Upper lobe of left lung (tissue), 6 donors: Measurements from ENCODE around the gene CEP131. TPM values are rescaled to one million over a fixed set of nuclear protein-coding genes. Genes with fewer than 3 reads are reported as not detected.
"Not testable (repeated sequence)": the region's sequence is repeated elsewhere in the genome, so short reads cannot be mapped to it uniquely, and the experiment has no call there.

ENCODE experiments used
- ATAC-seq, 2 donors: fragments of 200-7000 bp; cut with Tn5 transposase; one replicate each; pipeline ENCODE4 v1.9.1; 2022; ENCODE audit warnings: mild to moderate bottlenecking in 2 of 2, moderate library complexity in 2 of 2; ENCODE audit not compliant: low FRiP score in 2 of 2
- DNase-seq, 2 donors: peaks; one replicate each; pipeline ENCODE4 v3.0.0-alpha.2; 2019 to 2020
- H3K27ac ChIP-seq, 4 donors: fragments of 200-600 bp; sonication (generic); one replicate each; pipeline ENCODE4 v1.5.1; 2016 to 2019
- H3K27me3 ChIP-seq, 4 donors: fragments of 200-600 bp; sonication (generic); one replicate each; pipeline ENCODE4 v1.5.1; 2017 to 2019
- H3K36me3 ChIP-seq, 4 donors: fragments of 200-600 bp; sonication (generic); one replicate each; pipeline ENCODE4 v1.5.1; 2016 to 2019
- H3K4me1 ChIP-seq, 4 donors: fragments of 200-600 bp; sonication (generic); one replicate each; pipeline ENCODE4 v1.5.1; 2018 to 2019
- H3K4me3 ChIP-seq, 4 donors: fragments of 200-600 bp; sonication (generic); one replicate each; pipeline ENCODE4 v1.5.1; 2017 to 2019; ENCODE audit warnings: mild to moderate bottlenecking in 2 of 4, moderate library complexity in 1 of 4
- H3K9me3 ChIP-seq, 4 donors: fragments of 200-600 bp; sonication (generic); one replicate each; pipeline ENCODE4 v1.5.1; 2018 to 2019
- EP300 ChIP-seq, 4 donors: sonication (generic); formaldehyde crosslinking; IDR thresholded peaks; one replicate each; pipeline ENCODE4 v1.5.1; 2017; ENCODE audit warnings: antibody characterized with exemption in 4 of 4, control low read depth in 2 of 4
- POLR2A ChIP-seq, 4 donors: fragments of 450-650 bp; IDR thresholded peaks; one replicate each; pipeline ENCODE4 v1.5.1; 2016 to 2017; ENCODE audit warnings: antibody characterized with exemption in 4 of 4, mild to moderate bottlenecking in 2 of 4
- POLR2AphosphoS5 ChIP-seq, 2 donors: sonication (generic); formaldehyde crosslinking; IDR thresholded peaks; one replicate each; pipeline ENCODE4 v1.5.1; 2017; ENCODE audit warnings: antibody characterized with exemption in 2 of 2
- WGBS, 2 donors: methylation state at CpG; one replicate each; pipeline ENCODE4 v1.1.5; 2017 to 2018; 5-methylcytosine and 5-hydroxymethylcytosine counted together
- total RNA-seq, 6 donors: library from RNA; depleted of rRNA in 4 of 6; stranded (reverse); fragments of >200 nt in 4 of 6; gene quantifications; one replicate each; pipeline versions ENCODE4 v1.1.0 to v1.2.1, GENCODE V29; 2016 to 2021
- TF ChIP-seq, protein P1 (sequence below), 6 experiments: fragments of 450-650 bp in 4 of 6; fragments of 200-600 bp in 2 of 6; sonication (generic) in 2 of 6; IDR thresholded peaks; one replicate each; pipeline ENCODE4 v1.5.1; 2016 to 2019; ENCODE audit warnings: antibody characterized with exemption in 6 of 6
- donor health status: DM: no; HTN: no; CAD: no; lungs with moderate emphysema.
- donor health status: DM: no; HTN: yes; CAD: no; lungs with severe emphysema.

CEP131 gene
- total RNA-seq, 6 donors from 2014 or later: 5.3 to 55.5 (median 12.6) TPM

DNA sequence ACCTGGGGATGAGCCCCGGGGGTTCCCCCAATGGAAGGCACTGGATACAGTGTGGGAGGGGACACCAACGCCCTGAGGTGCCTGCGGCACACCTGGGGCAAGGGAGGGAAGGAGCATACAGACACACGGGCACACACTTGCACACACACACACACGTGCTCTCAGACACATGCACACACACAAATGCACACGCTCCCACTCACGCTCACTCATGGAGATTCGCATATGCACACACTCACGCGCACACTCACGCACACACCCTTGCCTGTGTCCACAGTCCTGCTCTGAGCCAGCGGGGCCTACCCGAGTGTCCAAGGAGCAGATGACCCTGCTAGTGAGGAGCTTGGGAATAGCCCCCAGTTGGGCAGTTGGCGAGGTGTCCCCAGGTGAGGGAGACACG is 74.2 kb downstream of the CEP131 start:
- Histone ChIP-seq H3K9me3 (no peaks in the 10 kb centered on the region), H3K36me3 (no peaks in the 10 kb centered on the region), H3K4me1 (peaks cover 9 to 16% (median 15%) of the 10 kb centered on the region in 4 donors), H3K4me3 (no peak overlapping the region), H3K27ac (peak overlapping the region in 2 of 4 donors; percentile 84), H3K27me3 (no peaks in the 10 kb centered on the region)
- TF ChIP-seq POLR2AphosphoS5 (IDR thresholded peaks at IDR 0.05): no peak
- no peak for TF ChIP-seq EP300 (IDR thresholded peaks at IDR 0.05)
- TF ChIP-seq, protein P1, sequence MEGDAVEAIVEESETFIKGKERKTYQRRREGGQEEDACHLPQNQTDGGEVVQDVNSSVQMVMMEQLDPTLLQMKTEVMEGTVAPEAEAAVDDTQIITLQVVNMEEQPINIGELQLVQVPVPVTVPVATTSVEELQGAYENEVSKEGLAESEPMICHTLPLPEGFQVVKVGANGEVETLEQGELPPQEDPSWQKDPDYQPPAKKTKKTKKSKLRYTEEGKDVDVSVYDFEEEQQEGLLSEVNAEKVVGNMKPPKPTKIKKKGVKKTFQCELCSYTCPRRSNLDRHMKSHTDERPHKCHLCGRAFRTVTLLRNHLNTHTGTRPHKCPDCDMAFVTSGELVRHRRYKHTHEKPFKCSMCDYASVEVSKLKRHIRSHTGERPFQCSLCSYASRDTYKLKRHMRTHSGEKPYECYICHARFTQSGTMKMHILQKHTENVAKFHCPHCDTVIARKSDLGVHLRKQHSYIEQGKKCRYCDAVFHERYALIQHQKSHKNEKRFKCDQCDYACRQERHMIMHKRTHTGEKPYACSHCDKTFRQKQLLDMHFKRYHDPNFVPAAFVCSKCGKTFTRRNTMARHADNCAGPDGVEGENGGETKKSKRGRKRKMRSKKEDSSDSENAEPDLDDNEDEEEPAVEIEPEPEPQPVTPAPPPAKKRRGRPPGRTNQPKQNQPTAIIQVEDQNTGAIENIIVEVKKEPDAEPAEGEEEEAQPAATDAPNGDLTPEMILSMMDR (IDR thresholded peaks at IDR 0.05): no peak
- 83 to 89% methylated on average over 6 to 15 of the region's 15 CpGs for WGBS, 2 donors
- ATAC-seq (peak in 1 of 2 donors; percentile 5), DNase-seq (no peak)

DNA sequence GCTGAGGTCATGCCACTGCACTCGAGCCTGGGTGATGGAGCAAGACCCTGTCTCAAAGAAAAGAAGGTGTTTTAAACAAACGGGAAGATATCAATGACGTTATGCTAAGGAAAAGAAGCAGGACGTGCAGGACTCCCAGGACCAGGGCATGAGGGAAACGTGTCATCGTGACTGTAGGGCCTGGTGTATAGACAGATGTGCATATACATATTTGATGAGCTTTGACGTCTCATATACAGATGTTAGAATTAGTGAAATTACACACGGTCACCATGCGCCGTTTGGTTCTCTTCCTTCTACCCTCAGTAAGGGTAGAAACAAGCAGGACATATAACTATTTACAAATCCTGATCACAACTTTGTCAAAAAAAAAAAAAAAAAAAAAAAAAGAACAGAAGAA is 75.1 kb downstream of the CEP131 start:
- no peaks in the 10 kb centered on the region for H3K9me3 ChIP-seq
- no peak for ATAC-seq
- TF ChIP-seq, protein P1 (IDR thresholded peaks at IDR 0.05): no peak
- H3K36me3 ChIP-seq: no peaks in the 10 kb centered on the region
- WGBS, 2 donors: 83 to 84% methylated on average over 10 of the region's 10 CpGs
- H3K27ac ChIP-seq: no peak overlapping the region
- no peaks in the 10 kb centered on the region for H3K27me3 ChIP-seq
- H3K4me3 ChIP-seq: no peak overlapping the region
- H3K4me1 ChIP-seq: peaks cover 13 to 21% (median 20%) of the 10 kb centered on the region in 4 donors
- no peak for DNase-seq

DNA sequence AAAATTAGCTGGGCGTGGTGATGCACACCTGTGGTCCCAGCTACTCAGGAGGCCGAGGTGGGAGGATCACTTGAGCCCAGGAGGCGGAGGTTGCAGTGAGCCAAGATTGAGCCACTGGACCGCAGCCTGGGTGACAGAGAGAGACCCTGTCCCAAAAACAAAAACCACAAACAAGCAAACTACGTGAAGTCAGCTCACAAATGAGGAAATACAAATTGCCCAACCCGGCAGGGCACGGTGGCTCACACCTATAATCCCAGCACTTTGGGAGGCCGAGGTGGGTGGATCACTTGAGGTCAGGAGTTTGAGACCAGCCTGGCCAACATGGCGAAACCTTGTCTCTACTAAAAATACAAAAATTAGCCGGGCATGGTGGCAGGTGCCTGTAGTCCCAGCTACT is 76.6 kb downstream of the CEP131 start:
- H3K4me3 ChIP-seq, DNase-seq, H3K27ac ChIP-seq, H3K9me3 ChIP-seq, H3K36me3 ChIP-seq, H3K27me3 ChIP-seq, ATAC-seq: not testable (repeated sequence)
- WGBS, 2 donors: 78 to 81% methylated on average over 10 of the region's 10 CpGs
- peaks cover 14 to 28% (median 23%) of the 10 kb centered on the region in 4 donors for H3K4me1 ChIP-seq

DNA sequence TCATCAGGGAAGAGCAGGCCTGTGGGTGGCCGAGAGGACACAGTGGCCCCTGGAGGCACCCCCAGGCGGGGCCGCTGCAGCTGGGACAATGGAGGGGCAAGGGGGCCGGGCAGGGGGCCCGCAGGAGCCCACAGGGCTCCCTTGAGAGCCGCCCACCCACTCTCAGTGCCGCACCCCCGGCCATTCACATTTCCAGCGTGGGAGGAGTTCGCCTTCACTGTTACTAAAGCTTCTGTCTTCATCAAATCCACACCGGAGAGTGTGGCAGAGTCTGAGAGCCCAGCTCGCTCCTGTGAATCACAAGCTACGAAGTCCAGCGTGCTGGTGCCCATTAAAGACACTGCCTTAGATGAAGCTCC is 78.4 kb downstream of the CEP131 start:
- Histone ChIP-seq H3K27me3 (no peaks in the 10 kb centered on the region), H3K4me1 (peaks cover 8 to 16% (median 10%) of the 10 kb centered on the region in 4 donors), H3K9me3 (no peaks in the 10 kb centered on the region), H3K27ac (no peak overlapping the region), H3K36me3 (no peaks in the 10 kb centered on the region), H3K4me3 (no peak overlapping the region)
- no peak for TF ChIP-seq POLR2AphosphoS5 (IDR thresholded peaks at IDR 0.05)
- DNase-seq: peak in 1 of 2 donors; percentile 54
- 90 to 91% methylated on average over 12 to 14 of the region's 14 CpGs for WGBS, 2 donors
- no peak for ATAC-seq

DNA sequence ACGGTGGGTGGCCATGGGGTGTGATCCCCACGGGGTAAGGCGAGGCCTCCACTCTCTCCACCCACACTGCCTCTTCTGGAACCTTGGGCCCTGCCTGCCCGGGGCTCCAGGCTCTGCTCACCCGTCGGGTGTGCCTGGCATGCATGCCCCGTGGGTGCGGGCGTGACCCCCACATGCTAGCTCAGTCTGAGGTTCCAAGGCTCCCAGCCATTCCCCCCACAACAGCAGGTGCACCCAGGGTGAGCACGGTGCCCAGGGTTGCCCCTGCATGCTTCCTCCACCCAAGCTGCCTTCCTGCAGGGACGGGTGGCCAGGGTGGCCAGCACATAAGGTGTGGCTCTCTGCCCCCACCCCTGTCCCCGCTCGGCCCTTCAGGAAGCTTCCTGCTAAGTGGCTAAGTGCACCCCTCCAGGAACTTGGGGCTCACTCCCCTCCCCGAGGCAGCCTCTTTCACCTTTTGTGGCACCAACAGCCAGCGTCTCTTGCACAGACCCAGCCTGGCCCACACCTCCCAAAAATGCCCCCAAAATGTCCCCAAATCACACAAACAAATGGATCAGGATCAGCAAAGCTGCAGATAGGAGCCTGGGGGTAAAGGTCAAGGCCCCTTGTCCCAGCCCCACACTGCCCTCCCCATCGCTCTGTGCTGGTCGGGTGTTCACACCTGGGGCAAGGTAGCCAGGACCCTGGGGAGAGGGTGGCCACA is 78.9 kb downstream of the CEP131 start:
- WGBS, 2 donors: 72 to 81% methylated on average over 7 to 17 of the region's 17 CpGs
- H3K36me3 ChIP-seq: no peaks in the 10 kb centered on the region
- peaks cover 8 to 13% (median 10%) of the 10 kb centered on the region in 4 donors for H3K4me1 ChIP-seq
- ATAC-seq (no peak), DNase-seq (peak in 1 of 2 donors; percentile 67)
- no peaks in the 10 kb centered on the region for H3K27me3 ChIP-seq
- no peak overlapping the region for H3K4me3 ChIP-seq
- TF ChIP-seq EP300 (IDR thresholded peaks at IDR 0.05): no peak
- no peak for TF ChIP-seq POLR2A (IDR thresholded peaks at IDR 0.05)
- TF ChIP-seq, protein P1 (IDR thresholded peaks at IDR 0.05): no peak
- no peak for TF ChIP-seq POLR2AphosphoS5 (IDR thresholded peaks at IDR 0.05)
- H3K9me3 ChIP-seq: no peaks in the 10 kb centered on the region
- H3K27ac ChIP-seq: no peak overlapping the region

DNA sequence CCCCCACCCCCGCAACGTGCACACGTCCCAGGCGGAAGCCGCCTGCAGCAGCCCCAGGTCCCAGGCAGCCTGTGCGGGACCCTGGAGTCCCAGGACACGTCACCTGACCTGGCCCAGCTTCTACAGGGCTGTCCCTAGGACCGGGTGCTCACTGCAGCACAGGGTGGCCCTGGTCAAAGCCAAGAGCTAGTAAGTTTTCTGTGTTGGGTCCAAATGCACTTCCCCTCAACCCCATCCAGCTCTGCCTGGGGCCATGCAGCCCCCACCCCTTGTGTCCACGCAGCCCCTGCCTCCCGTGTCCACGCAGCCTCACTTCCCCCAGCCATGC is 79.6 kb downstream of the CEP131 start:
- Histone ChIP-seq H3K27ac (no peak overlapping the region), H3K27me3 (no peaks in the 10 kb centered on the region), H3K4me3 (no peak overlapping the region), H3K9me3 (no peaks in the 10 kb centered on the region), H3K36me3 (no peaks in the 10 kb centered on the region), H3K4me1 (peaks cover 8 to 13% (median 10%) of the 10 kb centered on the region in 4 donors)
- ATAC-seq: peak; percentile 6 to 23
- TF ChIP-seq POLR2A (IDR thresholded peaks at IDR 0.05) (no peak), EP300 (IDR thresholded peaks at IDR 0.05) (no peak)
- WGBS, 2 donors: 71% methylated on average over 6 of the region's 11 CpGs; no CpG with 5 or more reads in 1 of the 2 donors
- DNase-seq: peak in 1 of 2 donors; percentile 57
